AG04450 (cell line): ENCODE measurements around the gene RIMBP2. TPM values are rescaled to one million over a fixed set of nuclear protein-coding genes. Genes with fewer than 3 reads are reported as not detected.

Experiments used
- CTCF ChIA-PET: fragments of 300-600, 350-600 bp; formaldehyde crosslinking; extraction: SDS; loops from one replicate; lab custom pipeline; 2022; ENCODE audit warnings: antibody characterized with exemption, inconsistent platforms; lab: Charles Lee
- POLR2A ChIA-PET: fragments of 350-600 bp; formaldehyde crosslinking; extraction: SDS; loops from one replicate; lab custom pipeline; 2021; ENCODE audit warnings: antibody characterized with exemption, inconsistent platforms; lab: Yijun Ruan, JAX
- DNase-seq: peaks from one replicate; pipeline ENCODE4 v3.0.0-alpha.2; 2011; ENCODE audit warnings: low read depth, low spot score
- H3K27ac ChIP-seq: one replicate; pipeline ENCODE4 v1.5.1; 2012; ENCODE audit warnings: low read depth, low read length, control low read depth
- H3K27me3 ChIP-seq: one replicate; pipeline ENCODE4 v1.6.0; 2012; ENCODE audit warnings: low read length; ENCODE audit not compliant: control insufficient read depth, insufficient read depth
- H3K4me3 ChIP-seq: 2 replicates; pipeline ENCODE4 v1.5.1; 2011; ENCODE audit warnings: mild to moderate bottlenecking, low read depth, low read length, control low read depth
- H3K9me3 ChIP-seq: 2 replicates; pipeline ENCODE4 v1.5.1; 2012; ENCODE audit warnings: low read length; ENCODE audit not compliant: control insufficient read depth, insufficient read depth
- CTCF ChIP-seq: IDR thresholded peaks from 2 replicates; pipeline ENCODE4 v1.5.1; 2011; ENCODE audit warnings: low read depth, low read length, control low read depth, inconsistent platforms
- polyA plus RNA-seq: library from polyadenylated mRNA; depleted of rRNA; stranded (reverse); fragments of >200 nt; gene quantifications from 2 replicates; pipeline ENCODE4 v1.2.3, GENCODE V29; 2011

RIMBP2 gene
- polyA plus RNA-seq, 1 experiment: not detected

- Histone ChIP-seq H3K27ac (no peak overlapping the region), H3K9me3 (peaks cover 96% of the 10 kb centered on the region), H3K27me3 (no peaks in the 10 kb centered on the region), H3K4me3 (no peak overlapping the region)
- ChIA-PET POLR2A (no interaction called here), CTCF (no interaction called here)
- no peak for DNase-seq
- no peak for TF ChIP-seq CTCF
These were observed 257.8 kb downstream of the RIMBP2 start for GRCh38 chr12:130458341-130458740.

GRCh38 chr12:130457215-130457614 is 258.9 kb downstream of the RIMBP2 start:
- CTCF ChIA-PET: no interaction called here

GRCh38 chr12:130456375-130457199 is 259.5 kb downstream of the RIMBP2 start:
- peaks cover 97% of the 10 kb centered on the region for H3K9me3 ChIP-seq
- ChIA-PET POLR2A (no interaction called here), CTCF (no interaction called here)
- no peak overlapping the region for H3K27ac ChIP-seq
- DNase-seq: no peak
- no peak for TF ChIP-seq CTCF
- no peaks in the 10 kb centered on the region for H3K27me3 ChIP-seq
- no peak overlapping the region for H3K4me3 ChIP-seq

More at GRCh38 chr12:130457215-130457614, 258.9 kb downstream of the RIMBP2 start:
- no peak overlapping the region for H3K27ac ChIP-seq
- no peak overlapping the region for H3K4me3 ChIP-seq
- no peak for TF ChIP-seq CTCF
- no peaks in the 10 kb centered on the region for H3K27me3 ChIP-seq
- H3K9me3 ChIP-seq: peaks cover 96% of the 10 kb centered on the region
- DNase-seq: no peak
- POLR2A ChIA-PET: no interaction called here

DNA sequence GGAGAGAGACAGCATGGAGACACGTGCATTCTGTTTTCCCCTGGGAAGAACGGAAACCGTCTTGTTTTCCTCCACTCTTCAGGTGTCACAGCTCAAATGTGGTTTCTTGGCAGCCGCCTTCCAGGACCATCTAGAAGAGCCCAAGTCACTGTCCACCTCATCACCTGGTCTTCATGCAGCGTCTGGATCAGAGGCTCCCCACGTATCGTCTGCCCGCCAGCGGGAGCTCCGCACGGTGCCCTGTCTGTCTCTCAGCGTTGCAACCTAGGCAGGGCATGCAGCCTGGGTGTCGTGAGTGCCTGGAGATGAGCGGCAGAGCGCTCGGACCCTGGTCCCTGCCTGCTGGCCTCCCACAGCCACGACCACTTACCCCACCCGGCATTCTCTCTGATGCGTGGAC is 260.9 kb downstream of the RIMBP2 start:
- Histone ChIP-seq H3K4me3 (no peak overlapping the region), H3K27me3 (no peaks in the 10 kb centered on the region), H3K9me3 (peaks cover 97% of the 10 kb centered on the region), H3K27ac (no peak overlapping the region)
- ChIA-PET POLR2A (no interaction called here), CTCF (no interaction called here)
- no peak for DNase-seq
- TF ChIP-seq CTCF: no peak

GRCh38 chr12:130454296-130454695 is 261.8 kb downstream of the RIMBP2 start:
- peaks cover 97% of the 10 kb centered on the region for H3K9me3 ChIP-seq
- no peak for TF ChIP-seq CTCF
- ChIA-PET POLR2A (no interaction called here), CTCF (no interaction called here)
- H3K4me3 ChIP-seq: no peak overlapping the region
- DNase-seq: no peak
- no peak overlapping the region for H3K27ac ChIP-seq
- no peaks in the 10 kb centered on the region for H3K27me3 ChIP-seq
